ES-I3 (cell line): ENCODE results near the gene FRMD6.
"Not testable (repeated sequence)": the region's sequence is repeated elsewhere in the genome, so short reads cannot be mapped to it uniquely, and the experiment has no call there.

Source experiments
- H3K36me3 ChIP-seq: 2 replicates; pipeline ENCODE4 v1.6.1; 2013; ENCODE audit warnings: mild to moderate bottlenecking, low read length, control low read depth, moderate library complexity; ENCODE audit not compliant: insufficient read depth
- H3K4me1 ChIP-seq: 2 replicates; pipeline ENCODE4 v1.6.1; 2013; ENCODE audit warnings: mild to moderate bottlenecking, control low read depth, low read length; ENCODE audit not compliant: insufficient read depth
- H3K9ac ChIP-seq: 2 replicates; pipeline ENCODE4 v1.6.1; 2013; ENCODE audit warnings: low read depth, mild to moderate bottlenecking, low read length, moderate library complexity
- H3K9me3 ChIP-seq: 2 replicates; pipeline ENCODE4 v1.6.1; 2013; ENCODE audit warnings: mild to moderate bottlenecking, low read length, moderate library complexity; ENCODE audit not compliant: control insufficient read depth, insufficient read depth

Gene FRMD6

GRCh38 chr14:51769261-51769660 is 117.6 kb downstream of the FRMD6 start:
- not testable (repeated sequence) for H3K36me3 ChIP-seq, H3K9ac ChIP-seq, H3K9me3 ChIP-seq, H3K4me1 ChIP-seq

GRCh38 chr14:51774209-51774608 is 122.5 kb downstream of the FRMD6 start:
- H3K4me1 ChIP-seq, result no peaks in the 10 kb centered on the region
- H3K9me3 ChIP-seq, result no peaks in the 10 kb centered on the region
- no peaks in the 10 kb centered on the region for H3K36me3 ChIP-seq
- H3K9ac ChIP-seq, result no peak overlapping the region

- Histone ChIP-seq H3K9me3 (no peaks in the 10 kb centered on the region), H3K4me1 (no peaks in the 10 kb centered on the region; the same call in 1 of the 2 replicates), H3K9ac (peak overlapping the region; percentile 14; the same call in 1 of the 2 replicates), H3K36me3 (no peaks in the 10 kb centered on the region)
Measured at GRCh38 chr14:51776102-51776894, 124.6 kb downstream of the FRMD6 start.

- Histone ChIP-seq H3K4me1 (no peaks in the 10 kb centered on the region; the same call in 1 of the 2 replicates), H3K36me3 (no peaks in the 10 kb centered on the region), H3K9ac (no peak overlapping the region), H3K9me3 (no peaks in the 10 kb centered on the region)
Measured at GRCh38 chr14:51780006-51780692, 128.4 kb downstream of the FRMD6 start.
